GM23338 (cell line): Measurements from ENCODE around the gene DCLK1. TPM values are rescaled to one million over a fixed set of nuclear protein-coding genes. Genes with fewer than 3 reads are reported as not detected.

Experiments used
- ATAC-seq: fragments of 200-7000 bp; cut with Tn5 transposase; 3 replicates; pipeline ENCODE4 v1.9.1; 2020
- DNase-seq: peaks from one replicate; pipeline ENCODE4 v3.0.0-alpha.2; 2015; ENCODE audit warnings: low spot score
- H2AFZ ChIP-seq: fragments of 200-600 bp; sonication (generic); 2 replicates; pipeline ENCODE4 v1.8.0; 2016; ENCODE audit warnings: antibody characterized with exemption, mild to moderate bottlenecking, moderate library complexity
- H3F3A ChIP-seq: fragments of 200-600 bp; sonication (generic); replicated peaks from 2 replicates; pipeline ENCODE4 v1.8.0; 2017; ENCODE audit warnings: antibody characterized with exemption, mixed run types, low read depth
- H3K27ac ChIP-seq: fragments of 200-600 bp; sonication (generic); 2 replicates; pipeline ENCODE4 v1.6.1; 2016; ENCODE audit warnings: low read depth
- H3K27me3 ChIP-seq: fragments of 200-600 bp; sonication (generic); 2 replicates; pipeline ENCODE4 v1.8.0; 2016; ENCODE audit warnings: mild to moderate bottlenecking, mixed run types, moderate library complexity; ENCODE audit not compliant: insufficient read depth
- H3K36me3 ChIP-seq: fragments of 200-600 bp; sonication (generic); 2 replicates; pipeline ENCODE4 v1.8.0; 2016; ENCODE audit warnings: mild to moderate bottlenecking; ENCODE audit not compliant: insufficient read depth
- H3K4me1 ChIP-seq: fragments of 200-600 bp; sonication (generic); 2 replicates; pipeline ENCODE4 v1.8.0; 2016; ENCODE audit warnings: mild to moderate bottlenecking, moderate library complexity; ENCODE audit not compliant: insufficient read depth
- H3K4me2 ChIP-seq: fragments of 200-600 bp; sonication (generic); 2 replicates; pipeline ENCODE4 v1.7.1; 2017; ENCODE audit warnings: mixed run types
- H3K4me3 ChIP-seq: fragments of 200-600 bp; sonication (generic); 2 replicates; pipeline ENCODE4 v1.6.1; 2016; ENCODE audit warnings: mixed run types
- H3K79me2 ChIP-seq: fragments of 200-600 bp; sonication (generic); replicated peaks from 2 replicates; pipeline ENCODE4 v1.8.0; 2017; ENCODE audit warnings: mild to moderate bottlenecking; ENCODE audit not compliant: insufficient read depth
- H3K9me2 ChIP-seq: fragments of 200-600 bp; sonication (generic); 2 replicates; pipeline ENCODE4 v1.8.0; 2017; ENCODE audit not compliant: insufficient read depth
- H4K20me1 ChIP-seq: fragments of 200-600 bp; sonication (generic); replicated peaks from 2 replicates; pipeline ENCODE4 v1.8.0; 2017; ENCODE audit warnings: mild to moderate bottlenecking; ENCODE audit not compliant: insufficient read depth
- H3K27ac Mint-ChIP-seq: 2 replicates; pipeline ENCODE4 v1.8.0; 2020; ENCODE audit warnings: inconsistent platforms, mild to moderate bottlenecking, moderate library complexity, mixed read lengths
- H3K27me3 Mint-ChIP-seq: 3 replicates; pipeline ENCODE4 v1.8.0; 2022; ENCODE audit warnings: low read depth, mild to moderate bottlenecking, moderate library complexity, mixed read lengths, inconsistent platforms; ENCODE audit not compliant: insufficient read depth, poor library complexity
- H3K36me3 Mint-ChIP-seq: 3 replicates; pipeline ENCODE4 v1.8.0; 2021; ENCODE audit warnings: low read depth, mild to moderate bottlenecking, inconsistent platforms, moderate library complexity, mixed read lengths
- H3K4me1 Mint-ChIP-seq: 3 replicates; pipeline ENCODE4 v1.8.0; 2020; ENCODE audit warnings: mild to moderate bottlenecking, inconsistent platforms, mixed read lengths
- H3K4me3 Mint-ChIP-seq: 3 replicates; pipeline ENCODE4 v1.8.0; 2021; ENCODE audit warnings: moderate library complexity, mild to moderate bottlenecking, inconsistent platforms, mixed read lengths
- H3K9me3 Mint-ChIP-seq: 3 replicates; pipeline ENCODE4 v1.8.0; 2020; ENCODE audit warnings: moderate library complexity, mild to moderate bottlenecking, inconsistent platforms, mixed read lengths
- CREB1 ChIP-seq: fragments of 250-450 bp; sonication (Bioruptor Pico); IDR thresholded peaks from 2 replicates; pipeline ENCODE4 v1.5.0; 2020; ENCODE audit warnings: low read depth, mild to moderate bottlenecking, moderate library complexity
- NANOG ChIP-seq: IDR thresholded peaks from 2 replicates; pipeline ENCODE4 v1.6.1; 2016; ENCODE audit warnings: antibody characterized with exemption, borderline replicate concordance
- POLR2AphosphoS5 ChIP-seq: IDR thresholded peaks from 2 replicates; pipeline ENCODE4 v1.6.1; 2016; ENCODE audit warnings: antibody characterized with exemption, low read depth
- polyA plus RNA-seq: library from polyadenylated mRNA; unstranded; fragments of >200 nt; fragmentation: Nextera tagmentation; extraction: Ambion mirVana; gene quantifications from 2 replicates; pipeline ENCODE4 v1.2.1, GENCODE V29; 2016
- total RNA-seq: library from RNA; depleted of rRNA; stranded (reverse); fragments of >200 nt; shearing (Covaris generic); gene quantifications from 2 replicates; pipeline ENCODE4 v1.2.3, GENCODE V29; 2014
- TF ChIP-seq, protein P1 (sequence below): fragments of 250-450 bp; sonication (Bioruptor Pico); IDR thresholded peaks from 2 replicates; pipeline ENCODE4 v1.5.0; 2020; ENCODE audit warnings: mild to moderate bottlenecking, moderate library complexity
- TF ChIP-seq, protein P2 (sequence below): IDR thresholded peaks from one replicate; pipeline ENCODE4 v1.6.1; 2018; ENCODE audit warnings: antibody characterized with exemption; ENCODE audit not compliant: unreplicated experiment

The DCLK1 gene
- total and polyA plus RNA-seq, 2 experiments from 2014 or later, result 13.1 to 57.7 TPM

DNA sequence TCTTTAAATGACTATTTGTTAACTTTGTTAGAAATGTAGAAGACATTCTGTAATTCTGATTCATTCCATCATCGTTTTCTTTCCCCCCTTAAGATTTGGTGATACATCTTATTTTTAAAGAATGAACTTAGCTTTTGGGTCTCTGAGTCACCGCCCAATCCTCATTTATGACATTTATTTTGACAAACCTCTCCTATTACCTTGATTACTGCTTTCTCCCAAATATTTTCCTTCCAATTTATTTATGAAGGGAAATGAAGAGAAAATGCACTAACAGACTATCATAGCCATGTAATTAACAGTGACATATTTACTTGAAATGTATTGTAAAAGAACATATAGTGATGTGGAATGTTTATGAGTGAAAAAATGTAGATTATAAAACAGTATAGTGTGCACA lies 241.6 kb downstream of the DCLK1 start:
- H4K20me1 ChIP-seq, result no peaks in the 10 kb centered on the region
- no peak for DNase-seq
- Mint-ChIP-seq H3K4me1 (peaks cover 8% of the 10 kb centered on the region), H3K36me3 (no peaks in the 10 kb centered on the region), H3K4me3 (no peak overlapping the region), H3K9me3 (no peaks in the 10 kb centered on the region), H3K27ac (no peak overlapping the region), H3K27me3 (peaks cover 2% of the 10 kb centered on the region)
- H3K27ac ChIP-seq, result no peak overlapping the region
- peaks cover 11% of the 10 kb centered on the region; the same call in 1 of the 2 replicates for H3K4me1 ChIP-seq
- no peak overlapping the region for H3K4me2 ChIP-seq
- H3F3A ChIP-seq, result no peaks in the 10 kb centered on the region
- no peaks in the 10 kb centered on the region for H3K79me2 ChIP-seq
- TF ChIP-seq, protein P1, sequence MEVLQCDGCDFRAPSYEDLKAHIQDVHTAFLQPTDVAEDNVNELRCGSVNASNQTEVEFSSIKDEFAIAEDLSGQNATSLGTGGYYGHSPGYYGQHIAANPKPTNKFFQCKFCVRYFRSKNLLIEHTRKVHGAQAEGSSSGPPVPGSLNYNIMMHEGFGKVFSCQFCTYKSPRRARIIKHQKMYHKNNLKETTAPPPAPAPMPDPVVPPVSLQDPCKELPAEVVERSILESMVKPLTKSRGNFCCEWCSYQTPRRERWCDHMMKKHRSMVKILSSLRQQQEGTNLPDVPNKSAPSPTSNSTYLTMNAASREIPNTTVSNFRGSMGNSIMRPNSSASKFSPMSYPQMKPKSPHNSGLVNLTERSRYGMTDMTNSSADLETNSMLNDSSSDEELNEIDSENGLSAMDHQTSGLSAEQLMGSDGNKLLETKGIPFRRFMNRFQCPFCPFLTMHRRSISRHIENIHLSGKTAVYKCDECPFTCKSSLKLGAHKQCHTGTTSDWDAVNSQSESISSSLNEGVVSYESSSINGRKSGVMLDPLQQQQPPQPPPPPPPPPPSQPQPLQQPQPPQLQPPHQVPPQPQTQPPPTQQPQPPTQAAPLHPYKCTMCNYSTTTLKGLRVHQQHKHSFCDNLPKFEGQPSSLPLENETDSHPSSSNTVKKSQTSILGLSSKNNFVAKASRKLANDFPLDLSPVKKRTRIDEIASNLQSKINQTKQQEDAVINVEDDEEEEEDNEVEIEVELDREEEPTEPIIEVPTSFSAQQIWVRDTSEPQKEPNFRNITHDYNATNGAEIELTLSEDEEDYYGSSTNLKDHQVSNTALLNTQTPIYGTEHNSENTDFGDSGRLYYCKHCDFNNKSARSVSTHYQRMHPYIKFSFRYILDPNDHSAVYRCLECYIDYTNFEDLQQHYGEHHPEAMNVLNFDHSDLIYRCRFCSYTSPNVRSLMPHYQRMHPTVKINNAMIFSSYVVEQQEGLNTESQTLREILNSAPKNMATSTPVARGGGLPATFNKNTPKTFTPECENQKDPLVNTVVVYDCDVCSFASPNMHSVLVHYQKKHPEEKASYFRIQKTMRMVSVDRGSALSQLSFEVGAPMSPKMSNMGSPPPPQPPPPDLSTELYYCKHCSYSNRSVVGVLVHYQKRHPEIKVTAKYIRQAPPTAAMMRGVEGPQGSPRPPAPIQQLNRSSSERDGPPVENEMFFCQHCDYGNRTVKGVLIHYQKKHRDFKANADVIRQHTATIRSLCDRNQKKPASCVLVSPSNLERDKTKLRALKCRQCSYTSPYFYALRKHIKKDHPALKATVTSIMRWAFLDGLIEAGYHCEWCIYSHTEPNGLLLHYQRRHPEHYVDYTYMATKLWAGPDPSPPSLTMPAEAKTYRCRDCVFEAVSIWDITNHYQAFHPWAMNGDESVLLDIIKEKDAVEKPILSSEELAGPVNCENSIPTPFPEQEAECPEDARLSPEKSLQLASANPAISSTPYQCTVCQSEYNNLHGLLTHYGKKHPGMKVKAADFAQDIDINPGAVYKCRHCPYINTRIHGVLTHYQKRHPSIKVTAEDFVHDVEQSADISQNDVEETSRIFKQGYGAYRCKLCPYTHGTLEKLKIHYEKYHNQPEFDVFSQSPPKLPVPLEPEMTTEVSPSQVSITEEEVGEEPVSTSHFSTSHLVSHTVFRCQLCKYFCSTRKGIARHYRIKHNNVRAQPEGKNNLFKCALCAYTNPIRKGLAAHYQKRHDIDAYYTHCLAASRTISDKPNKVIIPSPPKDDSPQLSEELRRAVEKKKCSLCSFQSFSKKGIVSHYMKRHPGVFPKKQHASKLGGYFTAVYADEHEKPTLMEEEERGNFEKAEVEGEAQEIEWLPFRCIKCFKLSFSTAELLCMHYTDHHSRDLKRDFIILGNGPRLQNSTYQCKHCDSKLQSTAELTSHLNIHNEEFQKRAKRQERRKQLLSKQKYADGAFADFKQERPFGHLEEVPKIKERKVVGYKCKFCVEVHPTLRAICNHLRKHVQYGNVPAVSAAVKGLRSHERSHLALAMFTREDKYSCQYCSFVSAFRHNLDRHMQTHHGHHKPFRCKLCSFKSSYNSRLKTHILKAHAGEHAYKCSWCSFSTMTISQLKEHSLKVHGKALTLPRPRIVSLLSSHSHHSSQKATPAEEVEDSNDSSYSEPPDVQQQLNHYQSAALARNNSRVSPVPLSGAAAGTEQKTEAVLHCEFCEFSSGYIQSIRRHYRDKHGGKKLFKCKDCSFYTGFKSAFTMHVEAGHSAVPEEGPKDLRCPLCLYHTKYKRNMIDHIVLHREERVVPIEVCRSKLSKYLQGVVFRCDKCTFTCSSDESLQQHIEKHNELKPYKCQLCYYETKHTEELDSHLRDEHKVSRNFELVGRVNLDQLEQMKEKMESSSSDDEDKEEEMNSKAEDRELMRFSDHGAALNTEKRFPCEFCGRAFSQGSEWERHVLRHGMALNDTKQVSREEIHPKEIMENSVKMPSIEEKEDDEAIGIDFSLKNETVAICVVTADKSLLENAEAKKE (CRISPR knock-in tag), result no peak
- TF ChIP-seq POLR2AphosphoS5, result no peak
- TF ChIP-seq CREB1 (CRISPR knock-in tag), result no peak
- TF ChIP-seq NANOG, result no peak
- H3K9me2 ChIP-seq, result 0 out of 2 replicates have a peak, but pooled peaks cover 5% of the 10 kb centered on the region
- no peak for ATAC-seq
- H3K36me3 ChIP-seq, result no peaks in the 10 kb centered on the region
- H3K27me3 ChIP-seq, result no peaks in the 10 kb centered on the region
- no peak overlapping the region for H3K4me3 ChIP-seq
- H2AFZ ChIP-seq, result no peak overlapping the region

DNA sequence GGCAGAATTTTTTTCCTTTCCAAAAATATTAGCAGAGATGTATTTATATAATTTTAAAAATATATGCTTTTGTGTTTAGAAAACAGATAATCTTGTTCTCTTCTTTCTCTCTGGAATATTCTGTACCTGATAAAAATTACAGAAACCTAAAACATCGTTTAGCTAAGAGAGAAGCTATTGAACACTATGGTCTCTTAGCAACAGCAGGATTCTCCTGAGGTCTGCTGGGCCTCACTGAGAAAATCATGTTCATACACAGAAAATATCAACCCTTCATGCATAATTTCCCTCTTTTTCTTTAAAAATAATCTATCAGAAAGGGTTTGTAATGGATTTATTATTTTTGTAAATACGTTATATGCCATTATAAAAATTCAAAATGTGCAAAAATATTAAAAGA lies 242.2 kb downstream of the DCLK1 start:
- H3F3A ChIP-seq, result no peaks in the 10 kb centered on the region
- no peak for DNase-seq
- peaks cover 14% of the 10 kb centered on the region for H3K4me1 Mint-ChIP-seq
- no peaks in the 10 kb centered on the region for H3K27me3 ChIP-seq
- H3K4me1 ChIP-seq, result peaks cover 16% of the 10 kb centered on the region; the same call in 1 of the 2 replicates
- no peaks in the 10 kb centered on the region for H3K79me2 ChIP-seq
- no peaks in the 10 kb centered on the region for H4K20me1 ChIP-seq
- no peak overlapping the region for H3K27ac ChIP-seq
- no peaks in the 10 kb centered on the region for H3K9me3 Mint-ChIP-seq
- H3K27ac Mint-ChIP-seq, result no peak overlapping the region
- no peaks in the 10 kb centered on the region for H3K27me3 Mint-ChIP-seq
- no peak overlapping the region for H2AFZ ChIP-seq
- H3K36me3 Mint-ChIP-seq, result no peaks in the 10 kb centered on the region
- H3K36me3 ChIP-seq, result no peaks in the 10 kb centered on the region
- no peak overlapping the region for H3K4me3 Mint-ChIP-seq
- no peak overlapping the region for H3K4me3 ChIP-seq
- no peak for ATAC-seq
- H3K4me2 ChIP-seq, result no peak overlapping the region
- 0 out of 2 replicates have a peak, but pooled peaks cover 6% of the 10 kb centered on the region for H3K9me2 ChIP-seq
- TF ChIP-seq, protein P2, sequence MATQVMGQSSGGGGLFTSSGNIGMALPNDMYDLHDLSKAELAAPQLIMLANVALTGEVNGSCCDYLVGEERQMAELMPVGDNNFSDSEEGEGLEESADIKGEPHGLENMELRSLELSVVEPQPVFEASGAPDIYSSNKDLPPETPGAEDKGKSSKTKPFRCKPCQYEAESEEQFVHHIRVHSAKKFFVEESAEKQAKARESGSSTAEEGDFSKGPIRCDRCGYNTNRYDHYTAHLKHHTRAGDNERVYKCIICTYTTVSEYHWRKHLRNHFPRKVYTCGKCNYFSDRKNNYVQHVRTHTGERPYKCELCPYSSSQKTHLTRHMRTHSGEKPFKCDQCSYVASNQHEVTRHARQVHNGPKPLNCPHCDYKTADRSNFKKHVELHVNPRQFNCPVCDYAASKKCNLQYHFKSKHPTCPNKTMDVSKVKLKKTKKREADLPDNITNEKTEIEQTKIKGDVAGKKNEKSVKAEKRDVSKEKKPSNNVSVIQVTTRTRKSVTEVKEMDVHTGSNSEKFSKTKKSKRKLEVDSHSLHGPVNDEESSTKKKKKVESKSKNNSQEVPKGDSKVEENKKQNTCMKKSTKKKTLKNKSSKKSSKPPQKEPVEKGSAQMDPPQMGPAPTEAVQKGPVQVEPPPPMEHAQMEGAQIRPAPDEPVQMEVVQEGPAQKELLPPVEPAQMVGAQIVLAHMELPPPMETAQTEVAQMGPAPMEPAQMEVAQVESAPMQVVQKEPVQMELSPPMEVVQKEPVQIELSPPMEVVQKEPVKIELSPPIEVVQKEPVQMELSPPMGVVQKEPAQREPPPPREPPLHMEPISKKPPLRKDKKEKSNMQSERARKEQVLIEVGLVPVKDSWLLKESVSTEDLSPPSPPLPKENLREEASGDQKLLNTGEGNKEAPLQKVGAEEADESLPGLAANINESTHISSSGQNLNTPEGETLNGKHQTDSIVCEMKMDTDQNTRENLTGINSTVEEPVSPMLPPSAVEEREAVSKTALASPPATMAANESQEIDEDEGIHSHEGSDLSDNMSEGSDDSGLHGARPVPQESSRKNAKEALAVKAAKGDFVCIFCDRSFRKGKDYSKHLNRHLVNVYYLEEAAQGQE, result no peak
